Measurements from ENCODE around the gene ARL13A. TPM values are rescaled to one million over a fixed set of nuclear protein-coding genes. Genes with fewer than 3 reads are reported as not detected.

Gene ARL13A
- total RNA-seq, 1 donor from 2014 or later, result not detected

DNA sequence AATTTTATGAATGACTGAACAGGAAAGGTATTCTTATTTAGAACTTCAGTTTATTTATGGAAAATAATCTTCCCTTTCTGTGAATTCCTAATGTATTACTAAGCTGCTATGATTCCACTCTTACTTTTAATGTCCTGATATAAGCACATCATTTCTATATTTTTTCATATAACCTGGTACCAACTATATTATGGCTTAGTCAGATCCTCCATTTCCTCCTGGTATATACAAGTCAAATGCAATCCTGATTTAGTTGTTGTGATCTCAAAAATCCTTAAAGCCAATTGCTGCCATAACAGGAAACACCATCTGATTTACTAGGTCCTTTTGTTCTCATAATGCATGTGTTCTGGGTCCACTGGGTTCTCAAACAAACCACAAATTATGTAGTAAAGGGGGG is 55.6 kb downstream of the ARL13A start:
- Histone ChIP-seq H3K27me3 (no peaks in the 10 kb centered on the region), H3K9me3 (no peaks in the 10 kb centered on the region), H3K4me1 (no peaks in the 10 kb centered on the region), H3K27ac (no peak overlapping the region), H3K36me3 (peaks cover 12% of the 10 kb centered on the region), H3K4me3 (no peak overlapping the region)
- no peak for DNase-seq
- ATAC-seq, result no peak
- intact Hi-C loops (cut with DNase I), result no loop called here
- TF ChIP-seq, protein P1, sequence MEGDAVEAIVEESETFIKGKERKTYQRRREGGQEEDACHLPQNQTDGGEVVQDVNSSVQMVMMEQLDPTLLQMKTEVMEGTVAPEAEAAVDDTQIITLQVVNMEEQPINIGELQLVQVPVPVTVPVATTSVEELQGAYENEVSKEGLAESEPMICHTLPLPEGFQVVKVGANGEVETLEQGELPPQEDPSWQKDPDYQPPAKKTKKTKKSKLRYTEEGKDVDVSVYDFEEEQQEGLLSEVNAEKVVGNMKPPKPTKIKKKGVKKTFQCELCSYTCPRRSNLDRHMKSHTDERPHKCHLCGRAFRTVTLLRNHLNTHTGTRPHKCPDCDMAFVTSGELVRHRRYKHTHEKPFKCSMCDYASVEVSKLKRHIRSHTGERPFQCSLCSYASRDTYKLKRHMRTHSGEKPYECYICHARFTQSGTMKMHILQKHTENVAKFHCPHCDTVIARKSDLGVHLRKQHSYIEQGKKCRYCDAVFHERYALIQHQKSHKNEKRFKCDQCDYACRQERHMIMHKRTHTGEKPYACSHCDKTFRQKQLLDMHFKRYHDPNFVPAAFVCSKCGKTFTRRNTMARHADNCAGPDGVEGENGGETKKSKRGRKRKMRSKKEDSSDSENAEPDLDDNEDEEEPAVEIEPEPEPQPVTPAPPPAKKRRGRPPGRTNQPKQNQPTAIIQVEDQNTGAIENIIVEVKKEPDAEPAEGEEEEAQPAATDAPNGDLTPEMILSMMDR (IDR thresholded peaks at IDR 0.05), result no peak

DNA sequence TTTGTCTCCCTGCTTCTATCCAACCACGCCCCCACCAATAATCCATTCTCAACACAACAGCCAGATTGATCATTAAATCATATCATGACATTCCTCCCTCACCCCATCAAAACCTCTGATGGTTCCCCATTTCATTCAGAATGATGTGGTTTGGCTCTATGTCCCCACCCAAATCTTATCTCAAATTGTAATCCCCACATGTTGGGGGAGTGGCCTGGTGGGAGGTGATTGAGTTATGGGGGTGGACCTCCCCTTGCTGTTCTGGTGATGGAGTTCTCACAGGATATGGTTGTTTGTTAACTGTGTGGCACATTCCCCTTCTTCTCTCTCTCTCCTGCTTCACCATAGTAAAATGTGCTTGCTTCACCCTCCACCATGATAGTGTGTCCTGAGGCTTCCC is 59.1 kb downstream of the ARL13A start:
- TF ChIP-seq, protein P1 (IDR thresholded peaks at IDR 0.05), result no peak

DNA sequence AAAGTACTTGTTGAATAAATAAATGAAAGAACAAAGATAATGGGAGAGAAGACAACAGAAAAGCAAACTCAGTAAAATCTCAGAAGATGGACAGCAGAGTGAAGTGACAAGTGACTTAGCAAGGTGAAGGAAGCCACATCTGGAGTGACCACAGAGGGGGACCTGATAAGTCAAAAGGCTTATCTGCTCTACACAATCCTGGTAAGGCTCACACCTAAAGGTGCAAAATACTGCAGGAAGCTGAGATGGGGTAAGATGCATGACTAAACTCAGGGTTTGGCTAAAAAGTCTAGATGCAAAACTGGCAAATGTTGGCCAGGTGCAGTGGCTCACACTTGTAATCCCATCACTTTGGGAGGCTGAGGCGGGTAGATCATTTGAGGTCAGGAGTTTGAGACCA is 60.2 kb downstream of the ARL13A start:
- no peak overlapping the region for H3K4me3 ChIP-seq
- H3K27ac ChIP-seq, result no peak overlapping the region
- TF ChIP-seq, protein P1 (IDR thresholded peaks at IDR 0.05), result no peak
- ATAC-seq (no peak), DNase-seq (no peak)
- no peaks in the 10 kb centered on the region for H3K36me3 ChIP-seq
- H3K27me3 ChIP-seq, result no peaks in the 10 kb centered on the region
- H3K4me1 ChIP-seq, result no peaks in the 10 kb centered on the region
- no peaks in the 10 kb centered on the region for H3K9me3 ChIP-seq
- intact Hi-C loops (cut with DNase I), result no loop called here

More for the DNA sequence above, 59.1 kb downstream of the ARL13A start:
- Histone ChIP-seq H3K9me3 (no peaks in the 10 kb centered on the region), H3K36me3 (no peaks in the 10 kb centered on the region), H3K27ac (no peak overlapping the region), H3K4me3 (no peak overlapping the region), H3K4me1 (no peaks in the 10 kb centered on the region), H3K27me3 (no peaks in the 10 kb centered on the region)
- intact Hi-C loops (cut with DNase I), result no loop called here
- ATAC-seq (no peak), DNase-seq (no peak)

DNA sequence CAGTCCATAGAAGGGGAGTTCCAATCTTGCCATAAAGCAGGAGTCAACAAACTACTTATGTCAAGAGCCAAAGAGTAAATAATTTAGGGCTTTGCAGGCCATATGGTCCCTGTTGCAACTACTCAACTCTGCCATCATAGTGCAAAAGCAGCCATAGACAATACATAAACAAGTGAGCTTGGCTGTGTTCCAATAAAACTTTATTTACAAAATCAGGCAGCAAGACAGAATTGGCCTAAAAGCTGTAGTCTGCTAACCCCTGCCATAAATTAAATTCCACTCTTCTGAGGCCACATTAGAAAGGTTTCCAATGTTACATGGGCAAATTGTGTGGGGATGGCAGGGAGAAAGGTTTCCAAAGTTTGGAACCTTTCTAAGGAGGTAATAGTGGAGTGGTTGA is 67.7 kb downstream of the ARL13A start:
- H3K36me3 ChIP-seq, result peaks cover 17% of the 10 kb centered on the region
- TF ChIP-seq, protein P1 (IDR thresholded peaks at IDR 0.05), result no peak

DNA sequence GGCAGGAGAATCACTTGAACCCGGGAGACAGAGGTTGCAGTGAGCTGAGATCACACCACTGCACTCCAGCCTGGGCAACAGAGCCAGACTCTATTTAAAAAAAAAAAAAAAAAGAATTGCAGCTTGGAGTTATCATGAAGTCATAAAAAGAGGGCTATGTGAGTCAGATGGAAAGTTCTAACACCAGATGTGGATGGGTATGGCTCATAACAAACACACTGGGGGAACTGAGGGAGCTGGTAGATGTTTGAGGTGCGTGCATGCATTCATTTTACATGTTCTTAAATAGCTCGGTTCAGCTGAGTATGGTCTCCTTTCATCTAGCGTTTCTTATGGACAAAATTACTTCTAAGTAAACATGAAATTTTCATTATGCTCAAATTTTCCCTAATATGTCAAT is 70.7 kb downstream of the ARL13A start:
- TF ChIP-seq, protein P1 (IDR thresholded peaks at IDR 0.05), result no peak
- peaks cover 17% of the 10 kb centered on the region for H3K36me3 ChIP-seq
- intact Hi-C loops (cut with DNase I), result no loop called here

More for the DNA sequence above, 67.7 kb downstream of the ARL13A start:
- Histone ChIP-seq H3K27me3 (no peaks in the 10 kb centered on the region), H3K9me3 (no peaks in the 10 kb centered on the region), H3K27ac (no peak overlapping the region), H3K4me1 (no peaks in the 10 kb centered on the region), H3K4me3 (no peak overlapping the region)
- intact Hi-C loops (cut with DNase I), result no loop called here
- DNase-seq (no peak), ATAC-seq (no peak)

More for the DNA sequence above, 70.7 kb downstream of the ARL13A start:
- Histone ChIP-seq H3K4me1 (no peaks in the 10 kb centered on the region), H3K9me3 (no peaks in the 10 kb centered on the region), H3K4me3 (no peak overlapping the region), H3K27me3 (no peaks in the 10 kb centered on the region), H3K27ac (no peak overlapping the region)
- ATAC-seq (no peak), DNase-seq (no peak)

Other genes with a start within 250 kb of the ARL13A start
- 16.4 TPM for gene SYTL4, start 237.6 kb upstream of the ARL13A start, total RNA-seq
- gene CSTF2, start 149.3 kb upstream of the ARL13A start, total RNA-seq, result 12.2 TPM
- gene NOX1, start 95.3 kb upstream of the ARL13A start, total RNA-seq, result not detected
- 8.4 TPM for gene XKRX, start 40.8 kb upstream of the ARL13A start, total RNA-seq
- 20.9 TPM for gene TRMT2B, start 82.4 kb downstream of the ARL13A start, total RNA-seq
- 1.5 TPM for gene TMEM35A, start 109.2 kb downstream of the ARL13A start, total RNA-seq
- 1.2 TPM for gene CENPI, start 128.5 kb downstream of the ARL13A start, total RNA-seq

All from upper lobe of right lung (tissue), 1 donor.